Astrocyte (in vitro differentiated cells and primary cell): Measurements from ENCODE around the gene C16orf96. TPM values are rescaled to one million over a fixed set of nuclear protein-coding genes. Genes with fewer than 3 reads are reported as not detected.

Experiments
- DNase-seq: peaks from one replicate; pipeline ENCODE4 v3.0.0-alpha.2; 2010; ENCODE audit warnings: low read depth
- FAIRE-seq: peaks from 2 replicates; lab custom pipeline; 2011; peaks lifted over from hg19 to GRCh38; lab: Jason Lieb, UNC
- H2AFZ ChIP-seq: 2 replicates; pipeline ENCODE4 v1.6.0; 2012; ENCODE audit warnings: low read depth, low read length, inconsistent platforms
- H3K27ac ChIP-seq: 2 replicates; pipeline ENCODE4 v1.5.1; 2011; ENCODE audit warnings: low read depth, low read length, inconsistent platforms
- H3K27me3 ChIP-seq: 2 replicates; pipeline ENCODE4 v1.6.0; 2011; ENCODE audit warnings: low read length, inconsistent platforms; ENCODE audit not compliant: insufficient read depth
- H3K36me3 ChIP-seq: 2 replicates; pipeline ENCODE4 v1.5.1; 2011; ENCODE audit warnings: low read length, inconsistent platforms; ENCODE audit not compliant: insufficient read depth
- H3K4me1 ChIP-seq: 2 replicates; pipeline ENCODE4 v1.5.1; 2011; ENCODE audit warnings: low read length, inconsistent platforms; ENCODE audit not compliant: insufficient read depth
- H3K4me2 ChIP-seq: 2 replicates; pipeline ENCODE4 v1.6.0; 2012; ENCODE audit warnings: low read length, inconsistent platforms
- H3K4me3 ChIP-seq: 2 replicates; pipeline ENCODE4 v1.5.1; 2011; ENCODE audit warnings: low read depth, mild to moderate bottlenecking, low read length, inconsistent platforms; ENCODE audit not compliant: insufficient read depth
- H3K79me2 ChIP-seq: 2 replicates; pipeline ENCODE4 v1.6.0; 2012; ENCODE audit warnings: mild to moderate bottlenecking, low read length, inconsistent platforms; ENCODE audit not compliant: insufficient read depth
- H3K9ac ChIP-seq: 2 replicates; pipeline ENCODE4 v1.6.0; 2012; ENCODE audit warnings: mild to moderate bottlenecking, low read length, inconsistent platforms
- H3K9me3 ChIP-seq: 2 replicates; pipeline ENCODE4 v1.5.1; 2012; ENCODE audit warnings: low read depth, mild to moderate bottlenecking, low read length, inconsistent platforms; ENCODE audit not compliant: insufficient read depth
- H4K20me1 ChIP-seq: 2 replicates; pipeline ENCODE4 v1.6.0; 2012; ENCODE audit warnings: low read length, inconsistent platforms; ENCODE audit not compliant: insufficient read depth
- H3K27ac Mint-ChIP-seq: one replicate; pipeline ENCODE4 v1.8.0; 2021; ENCODE audit warnings: mild to moderate bottlenecking, mixed read lengths; ENCODE audit not compliant: unreplicated experiment
- H3K27me3 Mint-ChIP-seq: one replicate; pipeline ENCODE4 v1.8.0; 2021; ENCODE audit warnings: low read depth, mixed read lengths; ENCODE audit not compliant: unreplicated experiment
- H3K36me3 Mint-ChIP-seq: one replicate; pipeline ENCODE4 v1.8.0; 2021; ENCODE audit warnings: low read depth, mixed read lengths; ENCODE audit not compliant: unreplicated experiment
- H3K4me1 Mint-ChIP-seq: one replicate; pipeline ENCODE4 v1.8.0; 2021; ENCODE audit warnings: low read depth, mixed read lengths; ENCODE audit not compliant: unreplicated experiment
- H3K4me3 Mint-ChIP-seq: one replicate; pipeline ENCODE4 v1.8.0; 2021; ENCODE audit warnings: mild to moderate bottlenecking, moderate library complexity, mixed read lengths; ENCODE audit not compliant: unreplicated experiment
- H3K9me3 Mint-ChIP-seq: one replicate; pipeline ENCODE4 v1.8.0; 2021; ENCODE audit warnings: mild to moderate bottlenecking, mixed read lengths; ENCODE audit not compliant: unreplicated experiment
- EZH2 ChIP-seq: IDR thresholded peaks from 2 replicates; pipeline ENCODE4 v1.6.1; 2012; ENCODE audit warnings: mild to moderate bottlenecking, low read length, inconsistent platforms; ENCODE audit not compliant: insufficient read depth
- total RNA-seq: library from RNA; stranded (reverse); gene quantifications from 2 replicates; pipeline ENCODE4 v1.2.1, GENCODE V29; 2021
- TF ChIP-seq, protein P1 (sequence below): IDR thresholded peaks from 2 replicates; pipeline ENCODE4 v1.5.1; 2011; ENCODE audit warnings: low read depth, mild to moderate bottlenecking, inconsistent platforms, low read length, moderate library complexity; ENCODE audit not compliant: insufficient read depth

Gene C16orf96
- total RNA-seq, 1 donor from 2014 or later = 0.20 TPM

DNA sequence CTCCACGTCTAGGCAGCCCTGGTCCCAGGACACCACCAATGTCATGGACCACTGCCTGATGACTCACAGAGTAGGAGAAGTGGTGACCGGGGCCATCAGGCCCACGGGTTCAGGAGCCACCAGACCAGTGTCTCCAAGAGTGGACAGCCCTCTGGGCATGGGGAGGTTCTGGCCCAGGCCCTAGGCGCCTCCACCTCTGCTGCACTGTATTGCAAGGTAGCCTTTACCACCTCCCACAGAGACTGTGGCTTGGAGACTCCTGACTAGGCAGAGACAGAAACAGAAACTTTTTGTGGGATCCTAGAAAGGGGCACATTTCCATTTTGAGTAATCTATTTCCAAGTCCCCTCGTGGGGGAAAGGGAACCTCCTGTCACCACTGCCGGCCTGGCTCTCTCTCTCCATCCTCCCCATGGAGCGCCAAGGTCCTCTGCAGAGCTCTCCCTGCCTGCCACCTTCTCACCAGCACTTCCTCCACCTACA, 20.5 kb upstream of the C16orf96 start:
- no peak overlapping the region for H3K9ac ChIP-seq
- no peaks in the 10 kb centered on the region for H3K27me3 ChIP-seq
- peaks cover 7% of the 10 kb centered on the region for H3K9me3 Mint-ChIP-seq
- H4K20me1 ChIP-seq = peaks cover 26% of the 10 kb centered on the region
- H3K4me1 Mint-ChIP-seq = peaks cover 11% of the 10 kb centered on the region
- peaks cover 31% of the 10 kb centered on the region for H3K79me2 ChIP-seq
- peak overlapping the region; percentile 91 for H3K4me3 Mint-ChIP-seq
- H3K27me3 Mint-ChIP-seq = no peaks in the 10 kb centered on the region
- FAIRE-seq = no peak
- H3K4me2 ChIP-seq = no peak overlapping the region
- DNase-seq = no peak
- peaks cover 7% of the 10 kb centered on the region for H3K9me3 ChIP-seq
- peaks cover 30% of the 10 kb centered on the region for H3K36me3 Mint-ChIP-seq
- H3K27ac Mint-ChIP-seq = no peak overlapping the region
- H3K4me1 ChIP-seq = no peaks in the 10 kb centered on the region
- no peak overlapping the region for H2AFZ ChIP-seq
- TF ChIP-seq, protein P1, sequence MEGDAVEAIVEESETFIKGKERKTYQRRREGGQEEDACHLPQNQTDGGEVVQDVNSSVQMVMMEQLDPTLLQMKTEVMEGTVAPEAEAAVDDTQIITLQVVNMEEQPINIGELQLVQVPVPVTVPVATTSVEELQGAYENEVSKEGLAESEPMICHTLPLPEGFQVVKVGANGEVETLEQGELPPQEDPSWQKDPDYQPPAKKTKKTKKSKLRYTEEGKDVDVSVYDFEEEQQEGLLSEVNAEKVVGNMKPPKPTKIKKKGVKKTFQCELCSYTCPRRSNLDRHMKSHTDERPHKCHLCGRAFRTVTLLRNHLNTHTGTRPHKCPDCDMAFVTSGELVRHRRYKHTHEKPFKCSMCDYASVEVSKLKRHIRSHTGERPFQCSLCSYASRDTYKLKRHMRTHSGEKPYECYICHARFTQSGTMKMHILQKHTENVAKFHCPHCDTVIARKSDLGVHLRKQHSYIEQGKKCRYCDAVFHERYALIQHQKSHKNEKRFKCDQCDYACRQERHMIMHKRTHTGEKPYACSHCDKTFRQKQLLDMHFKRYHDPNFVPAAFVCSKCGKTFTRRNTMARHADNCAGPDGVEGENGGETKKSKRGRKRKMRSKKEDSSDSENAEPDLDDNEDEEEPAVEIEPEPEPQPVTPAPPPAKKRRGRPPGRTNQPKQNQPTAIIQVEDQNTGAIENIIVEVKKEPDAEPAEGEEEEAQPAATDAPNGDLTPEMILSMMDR = no peak
- TF ChIP-seq EZH2 = no peak
- H3K4me3 ChIP-seq = no peak overlapping the region
- H3K27ac ChIP-seq = no peak overlapping the region
- H3K36me3 ChIP-seq = no peaks in the 10 kb centered on the region

DNA sequence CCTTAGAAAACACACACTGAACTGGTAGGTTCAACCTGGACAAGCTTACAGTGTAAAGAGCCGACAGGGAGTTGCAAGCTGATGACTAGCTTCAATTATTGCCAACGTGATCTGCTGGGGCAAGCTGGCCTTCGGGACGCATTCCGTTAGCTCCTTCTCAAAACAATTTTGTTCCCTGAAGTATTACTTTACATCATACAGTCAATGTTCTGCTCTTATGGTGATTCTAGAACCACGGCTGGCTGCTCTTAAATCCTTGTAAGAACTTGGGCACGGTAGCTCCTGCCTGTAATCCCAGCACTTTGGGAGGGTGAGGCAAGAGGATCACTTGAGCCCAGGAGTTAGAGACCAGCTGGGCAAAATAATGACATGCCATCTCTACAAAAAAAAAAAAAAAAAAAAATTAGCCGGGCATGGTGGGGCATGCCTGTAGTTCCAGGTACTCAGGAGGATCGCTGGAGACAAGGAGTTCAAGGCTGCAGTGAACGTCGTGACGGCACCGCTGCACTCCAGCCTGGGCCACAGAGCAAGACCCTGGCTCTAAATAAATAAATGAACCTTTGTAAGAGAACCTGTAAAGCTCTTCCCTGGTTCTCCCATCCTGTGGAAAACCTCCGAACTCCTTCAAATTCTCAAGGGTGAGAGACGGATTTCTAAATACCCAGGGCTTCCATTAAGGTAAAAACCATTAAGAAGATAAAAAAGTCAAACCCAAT, 19.6 kb upstream of the C16orf96 start:
- H3K4me1 Mint-ChIP-seq = peaks cover 11% of the 10 kb centered on the region
- no peak for TF ChIP-seq EZH2
- TF ChIP-seq, protein P1 = no peak
- H4K20me1 ChIP-seq = peaks cover 26% of the 10 kb centered on the region
- H3K27me3 ChIP-seq = no peaks in the 10 kb centered on the region
- no peaks in the 10 kb centered on the region for H3K36me3 ChIP-seq
- no peaks in the 10 kb centered on the region for H3K4me1 ChIP-seq
- no peak overlapping the region for H3K4me3 ChIP-seq
- DNase-seq (no peak), FAIRE-seq (no peak)
- H3K4me3 Mint-ChIP-seq = peak overlapping the region; percentile 91
- peaks cover 7% of the 10 kb centered on the region for H3K9me3 ChIP-seq
- peaks cover 30% of the 10 kb centered on the region for H3K36me3 Mint-ChIP-seq
- no peak overlapping the region for H2AFZ ChIP-seq
- no peak overlapping the region for H3K9ac ChIP-seq
- peaks cover 31% of the 10 kb centered on the region for H3K79me2 ChIP-seq
- H3K27ac Mint-ChIP-seq = peak overlapping the region; percentile 85
- peaks cover 7% of the 10 kb centered on the region for H3K9me3 Mint-ChIP-seq
- no peaks in the 10 kb centered on the region for H3K27me3 Mint-ChIP-seq
- no peak overlapping the region for H3K27ac ChIP-seq
- no peak overlapping the region for H3K4me2 ChIP-seq
